AG04450 (cell line): ENCODE results near the gene AHNAK2. TPM values are rescaled to one million over a fixed set of nuclear protein-coding genes. Genes with fewer than 3 reads are reported as not detected.

Experiments
- CTCF ChIA-PET: fragments of 300-600, 350-600 bp; formaldehyde crosslinking; extraction: SDS; loops from one replicate; lab custom pipeline; 2022; ENCODE audit warnings: antibody characterized with exemption, inconsistent platforms; lab: Charles Lee
- POLR2A ChIA-PET: fragments of 350-600 bp; formaldehyde crosslinking; extraction: SDS; loops from one replicate; lab custom pipeline; 2021; ENCODE audit warnings: antibody characterized with exemption, inconsistent platforms; lab: Yijun Ruan, JAX
- DNase-seq: peaks from one replicate; pipeline ENCODE4 v3.0.0-alpha.2; 2011; ENCODE audit warnings: low read depth, low spot score
- H3K27ac ChIP-seq: one replicate; pipeline ENCODE4 v1.5.1; 2012; ENCODE audit warnings: low read depth, low read length, control low read depth
- H3K27me3 ChIP-seq: one replicate; pipeline ENCODE4 v1.6.0; 2012; ENCODE audit warnings: low read length; ENCODE audit not compliant: control insufficient read depth, insufficient read depth
- H3K4me3 ChIP-seq: 2 replicates; pipeline ENCODE4 v1.5.1; 2011; ENCODE audit warnings: mild to moderate bottlenecking, low read depth, low read length, control low read depth
- H3K9me3 ChIP-seq: 2 replicates; pipeline ENCODE4 v1.5.1; 2012; ENCODE audit warnings: low read length; ENCODE audit not compliant: control insufficient read depth, insufficient read depth
- CTCF ChIP-seq: IDR thresholded peaks from 2 replicates; pipeline ENCODE4 v1.5.1; 2011; ENCODE audit warnings: low read depth, low read length, control low read depth, inconsistent platforms
- polyA plus RNA-seq: library from polyadenylated mRNA; depleted of rRNA; stranded (reverse); fragments of >200 nt; gene quantifications from 2 replicates; pipeline ENCODE4 v1.2.3, GENCODE V29; 2011

The AHNAK2 gene
- polyA plus RNA-seq, 1 experiment = 10.0 TPM

DNA sequence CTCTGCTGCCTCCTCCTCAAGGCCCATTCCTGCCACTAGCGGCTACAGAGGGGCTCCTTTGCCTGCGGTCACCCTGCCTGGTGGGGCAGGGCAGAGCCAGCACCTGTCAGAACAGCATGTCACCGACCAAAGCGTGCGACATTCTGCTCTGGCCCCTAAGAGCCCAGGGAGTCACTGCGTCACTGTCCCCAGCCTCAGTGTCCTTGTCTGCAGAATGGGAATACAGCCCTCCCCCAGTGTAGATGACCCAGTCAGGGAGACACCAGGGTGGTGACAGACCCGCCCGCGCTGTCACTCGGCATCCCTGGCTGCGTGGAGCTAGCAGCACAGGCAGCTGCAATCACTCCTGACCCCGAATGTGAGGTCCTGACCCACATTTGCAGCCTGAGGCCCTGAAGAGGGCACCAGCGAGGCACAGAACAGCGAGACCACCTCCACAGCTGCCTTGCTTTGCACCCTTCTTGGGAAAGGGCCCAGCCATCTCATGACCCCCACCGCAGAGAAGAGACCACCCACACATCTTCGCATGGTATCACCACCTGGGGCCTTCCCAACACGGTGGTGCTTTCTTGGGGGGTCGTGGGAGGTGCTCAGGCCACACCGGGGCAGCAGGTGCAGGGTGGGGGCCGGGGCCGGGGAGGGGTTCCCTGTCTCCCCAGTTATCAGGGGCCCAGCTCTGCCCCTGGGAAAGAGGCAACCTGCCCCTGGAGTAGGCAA, 2.5 kb downstream of the AHNAK2 start:
- ChIA-PET CTCF (interaction anchor here (0.6 to 6.2 kb wide), 27 partner anchors 9 to 420 kb away, joined by 3 to 127 read pairs (median 4); partner anchors contain the start of gene CLBA1), POLR2A (no interaction called here)
- no peak overlapping the region for H3K27ac ChIP-seq
- H3K4me3 ChIP-seq = no peak overlapping the region
- no peak for TF ChIP-seq CTCF
- DNase-seq = no peak
- H3K27me3 ChIP-seq = no peaks in the 10 kb centered on the region
- no peaks in the 10 kb centered on the region; the same call in 1 of the 2 replicates for H3K9me3 ChIP-seq

GRCh38 chr14:104974665-104975390, 3.3 kb downstream of the AHNAK2 start:
- TF ChIP-seq CTCF = no peak
- no peaks in the 10 kb centered on the region; the same call in 1 of the 2 replicates for H3K9me3 ChIP-seq
- H3K27me3 ChIP-seq = no peaks in the 10 kb centered on the region
- POLR2A ChIA-PET = interaction anchor here (1.2 kb wide), 1 partner anchor 46 kb away, joined by 7 read pairs; the partner anchor contains the start of gene CDCA4
- CTCF ChIA-PET = interaction anchor here (0.7 to 6.2 kb wide), 19 partner anchors 10 to 307 kb away, joined by 3 to 127 read pairs (median 4); partner anchors contain the start of gene CLBA1
- peak overlapping the region; percentile 91 for H3K27ac ChIP-seq
- no peak for DNase-seq
- no peak overlapping the region for H3K4me3 ChIP-seq

DNA sequence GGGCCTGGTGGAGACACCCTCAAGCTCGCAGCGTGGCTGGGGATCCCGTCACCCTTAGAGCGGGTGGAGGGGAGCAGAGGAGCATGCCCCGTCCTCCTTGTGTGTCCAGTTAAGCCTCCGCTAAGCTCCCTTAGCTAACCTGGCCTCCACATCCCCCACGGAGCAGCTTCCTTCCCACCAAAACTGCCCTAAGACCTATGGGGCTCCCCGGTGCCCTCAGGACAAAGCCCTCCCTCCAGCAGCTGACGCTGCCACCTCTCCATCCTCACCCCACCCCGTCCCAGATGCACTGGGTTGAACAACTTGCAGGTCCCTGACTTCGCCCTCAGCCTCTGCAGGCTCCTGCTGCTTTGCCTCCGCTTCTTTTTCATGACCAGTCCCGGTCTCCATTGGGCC, 4.0 kb downstream of the AHNAK2 start:
- ChIA-PET POLR2A (interaction anchor here (1.1 to 1.2 kb wide), 2 partner anchors 11 to 47 kb away, joined by 7 to 14 read pairs; partner anchors contain the start of genes CDCA4 and CLBA1), CTCF (interaction anchor here (0.7 to 6.2 kb wide), 8 partner anchors 10 to 120 kb away, joined by 3 to 127 read pairs (median 3); partner anchors contain the start of gene CLBA1)
- H3K9me3 ChIP-seq = no peaks in the 10 kb centered on the region; the same call in 1 of the 2 replicates
- DNase-seq = no peak
- H3K27me3 ChIP-seq = no peaks in the 10 kb centered on the region
- peak overlapping the region; percentile 91 for H3K27ac ChIP-seq
- no peak for TF ChIP-seq CTCF
- 0 out of 2 replicates have a peak overlapping the region, but pooled peaks have one; percentile 22 for H3K4me3 ChIP-seq

- POLR2A ChIA-PET = interaction anchor here (1.1 to 1.3 kb wide), 3 partner anchors 12 to 47 kb away, joined by 3 to 14 read pairs (median 7); partner anchors contain the start of genes CDCA4 and CLBA1
Observed at GRCh38 chr14:104973385-104974145, 4.6 kb downstream of the AHNAK2 start.

More at GRCh38 chr14:104973385-104974145, 4.6 kb downstream of the AHNAK2 start:
- H3K27me3 ChIP-seq = no peaks in the 10 kb centered on the region
- no peak for TF ChIP-seq CTCF
- DNase-seq = peak; percentile 15
- peak overlapping the region; percentile 36 for H3K4me3 ChIP-seq
- CTCF ChIA-PET = interaction anchor here (0.7 to 6.2 kb wide), 7 partner anchors 11 to 121 kb away, joined by 3 to 127 read pairs (median 3); no protein-coding TSS in a partner anchor
- H3K9me3 ChIP-seq = no peaks in the 10 kb centered on the region; the same call in 1 of the 2 replicates
- peak overlapping the region; percentile 91 for H3K27ac ChIP-seq
